HepG2 (cell line): ENCODE data around the gene NBEA. TPM values are rescaled to one million over a fixed set of nuclear protein-coding genes. Genes with fewer than 3 reads are reported as not detected.

Experiments
- ATAC-seq: fragments of 200-7000 bp; cut with Tn5 transposase; 3 replicates; pipeline ENCODE4 v1.9.1; 2020; ENCODE audit warnings: mild to moderate bottlenecking, moderate library complexity
- BruUV-seq: library from RNA; stranded (reverse); fragments of 400-500 nt; replicated peaks from 2 replicates; lab custom pipeline; 2021; lab: Mats Ljungman, UMichigan
- CTCF ChIA-PET: fragments of 300-600 bp; formaldehyde crosslinking; extraction: SDS; loops from one replicate; lab custom pipeline; 2021; ENCODE audit warnings: low total read pairs, inconsistent platforms, low intra/inter-chr PET ratio; lab: Yijun Ruan, JAX
- POLR2A ChIA-PET: fragments of 350-600 bp; sonication (Branson Sonifier 250); formaldehyde crosslinking; loops from one replicate; lab custom pipeline; 2020; ENCODE audit warnings: antibody characterized with exemption, inconsistent platforms; lab: Yijun Ruan, JAX
- DNase-seq: peaks from one replicate; pipeline ENCODE4 v3.0.0-alpha.2; 2015; ENCODE audit warnings: low spot score
- FAIRE-seq: peaks from 3 replicates; lab custom pipeline; 2011; peaks lifted over from hg19 to GRCh38; lab: Jason Lieb, UNC
- H2AFZ ChIP-seq: one replicate; pipeline ENCODE4 v1.6.1; 2011; ENCODE audit warnings: low read length, inconsistent platforms
- H3K27ac ChIP-seq: fragments of 300-600 bp; 3 replicates; pipeline ENCODE4 v1.8.0; 2011; ENCODE audit warnings: mixed run types, mild to moderate bottlenecking, mixed read lengths, low read length, inconsistent platforms; ENCODE audit not compliant: insufficient read depth; ENCODE audit errors: extremely low read length
- H3K27me3 ChIP-seq, 2 experiments: fragments of 200-600 bp in 1 of 2; 2 replicates in 1 of 2; 3 replicates in 1 of 2; pipeline versions ENCODE4 v1.6.0 to v1.8.0; 2011; ENCODE audit warnings: low read length in 2 of 2, mild to moderate bottlenecking in 2 of 2, moderate library complexity in 2 of 2, inconsistent platforms in 1 of 2; ENCODE audit not compliant: insufficient read depth in 2 of 2, control insufficient read depth in 1 of 2
- H3K36me3 ChIP-seq, 2 experiments: fragments of 200-600 bp in 1 of 2; replicated peaks in 1 of 2; 2 replicates in 1 of 2; 3 replicates in 1 of 2; pipeline versions ENCODE4 v1.5.1 to v1.8.0; 2011; ENCODE audit warnings: low read length in 2 of 2, inconsistent platforms in 1 of 2; ENCODE audit not compliant: insufficient read depth in 2 of 2, control insufficient read depth in 1 of 2
- H3K4me1 ChIP-seq: 2 replicates; pipeline ENCODE4 v1.5.1; 2012; ENCODE audit warnings: low read length, inconsistent platforms; ENCODE audit not compliant: insufficient read depth
- H3K4me2 ChIP-seq: 2 replicates; pipeline ENCODE4 v1.6.0; 2011; ENCODE audit warnings: low read depth, low read length, inconsistent platforms
- H3K4me3 ChIP-seq, 3 experiments: fragments of 200-600 bp in 1 of 3; sonication (generic), shearing (Covaris generic) in 1 of 3; replicated peaks in 1 of 3; 2 replicates each; pipeline ENCODE4 v1.5.1; 2011 to 2016; ENCODE audit warnings: low read length in 3 of 3, inconsistent platforms in 2 of 3, low read depth in 2 of 3, mild to moderate bottlenecking in 2 of 3, control low read depth in 1 of 3, mixed read lengths in 1 of 3; ENCODE audit not compliant: insufficient read depth in 1 of 3
- H3K79me2 ChIP-seq: one replicate; pipeline ENCODE4 v1.6.1; 2011; ENCODE audit warnings: low read length, inconsistent platforms; ENCODE audit not compliant: insufficient read depth
- H3K9ac ChIP-seq: 2 replicates; pipeline ENCODE4 v1.6.0; 2011; ENCODE audit warnings: mild to moderate bottlenecking, low read depth, low read length, inconsistent platforms; ENCODE audit not compliant: insufficient read depth
- H3K9me3 ChIP-seq: 2 replicates; pipeline ENCODE4 v1.5.1; 2012; ENCODE audit warnings: mild to moderate bottlenecking, low read length
- H4K20me1 ChIP-seq: 2 replicates; pipeline ENCODE4 v1.6.0; 2011; ENCODE audit warnings: inconsistent platforms, mild to moderate bottlenecking, low read length, moderate library complexity; ENCODE audit not compliant: insufficient read depth
- AHDC1 ChIP-seq: sonication (generic); formaldehyde crosslinking; IDR thresholded peaks from 2 replicates; pipeline ENCODE4 v1.5.1; 2020; ENCODE audit warnings: mild to moderate bottlenecking, missing genetic modification reagents, borderline replicate concordance
- HNF1A ChIP-seq, 2 experiments: sonication (generic) in 1 of 2; formaldehyde crosslinking in 1 of 2; IDR thresholded peaks; 2 replicates each; pipeline versions ENCODE4 v1.4.0 to v1.6.1; 2016 to 2020; ENCODE audit warnings: borderline replicate concordance in 1 of 2, low read depth in 1 of 2, mild to moderate bottlenecking in 1 of 2, missing genetic modification reagents in 1 of 2
- NPAS2 ChIP-seq: sonication (generic); formaldehyde crosslinking; IDR thresholded peaks from 2 replicates; pipeline ENCODE4 v1.8.0; 2022; ENCODE audit warnings: mild to moderate bottlenecking, missing genetic modification reagents, borderline replicate concordance
- POGZ ChIP-seq: sonication (generic); formaldehyde crosslinking; IDR thresholded peaks from 2 replicates; pipeline ENCODE4 v1.4.0; 2020; ENCODE audit warnings: mild to moderate bottlenecking, missing genetic modification reagents
- SALL2 ChIP-seq: sonication (generic); formaldehyde crosslinking; IDR thresholded peaks from 2 replicates; pipeline ENCODE4 v1.8.1; 2023; ENCODE audit warnings: mild to moderate bottlenecking, missing genetic modification reagents, inconsistent platforms
- SP2 ChIP-seq: sonication (generic); formaldehyde crosslinking; IDR thresholded peaks from 2 replicates; pipeline ENCODE4 v1.5.1; 2020; ENCODE audit warnings: mild to moderate bottlenecking, missing genetic modification reagents
- TBX3 ChIP-seq: fragments of 450-650 bp; IDR thresholded peaks from 2 replicates; pipeline ENCODE4 v1.6.1; 2017; ENCODE audit warnings: antibody characterized with exemption, mild to moderate bottlenecking, inconsistent platforms, borderline replicate concordance
- ZFP41 ChIP-seq: sonication (generic); formaldehyde crosslinking; IDR thresholded peaks from 2 replicates; pipeline ENCODE4 v1.4.0; 2020; ENCODE audit warnings: mild to moderate bottlenecking, missing genetic modification reagents, borderline replicate concordance
- ZFY ChIP-seq: sonication (generic); formaldehyde crosslinking; IDR thresholded peaks from 2 replicates; pipeline ENCODE4 v1.4.0; 2020; ENCODE audit warnings: missing genetic modification reagents
- ZNF256 ChIP-seq: sonication (generic); formaldehyde crosslinking; conservative IDR thresholded peaks from 2 replicates; pipeline ENCODE4 v1.4.0; 2020; ENCODE audit warnings: missing genetic modification reagents
- ZNF296 ChIP-seq: sonication (generic); formaldehyde crosslinking; conservative IDR thresholded peaks from 2 replicates; pipeline ENCODE4 v1.5.0; 2020; ENCODE audit warnings: mild to moderate bottlenecking, missing genetic modification reagents
- ZNF598 ChIP-seq: sonication (generic); formaldehyde crosslinking; IDR thresholded peaks from 2 replicates; pipeline ENCODE4 v1.5.1; 2020; ENCODE audit warnings: mild to moderate bottlenecking, missing genetic modification reagents, borderline replicate concordance
- WGBS: methylation state at CpG from one replicate; pipeline ENCODE4 v1.1.6; 2017; ENCODE audit warnings: low lambda C conversion rate; 5-methylcytosine and 5-hydroxymethylcytosine counted together
- in situ Hi-C: cut with HindIII; loops from 2 replicates; pipeline ENCODE4 v1.10.0; 2017; ENCODE audit warnings: low pct_unique_long_range_greater_than_20kb; ENCODE audit not compliant: extremely low pct_ligation_motif_present
- intact Hi-C: fragments of 100-400 bp; cut with micrococcal nuclease; formaldehyde crosslinking; loops from one replicate; pipeline ENCODE4 v1.10.0; 2022; ENCODE audit not compliant: unreplicated experiment
- polyA plus RNA-seq, 8 experiments: library from polyadenylated mRNA; depleted of rRNA in 3 of 8; stranded (reverse) in 7 of 8; unstranded in 1 of 8; fragments of >200 nt; fragmentation: Illumina TruSeq in 4 of 8; extraction: Trizol in 4 of 8; gene quantifications; 2 replicates each; pipeline versions ENCODE4 v1.2.1 to v1.2.3, GENCODE V29; 2011 to 2016; ENCODE audit warnings: low read depth in 4 of 8, missing spikeins in 1 of 8, mixed read lengths in 1 of 8; ENCODE audit not compliant: insufficient read depth in 1 of 8
- total RNA-seq, 5 experiments: library from RNA; depleted of rRNA; stranded (reverse); fragments of >200 nt; fragmentation: Illumina TruSeq; extraction: Trizol; gene quantifications; 2 replicates each; pipeline ENCODE4 v1.2.3, GENCODE V29; 2016; ENCODE audit warnings: low read depth in 1 of 5

NBEA gene
- total and polyA plus RNA-seq, 2 of the 13 experiments (the other 11 are each of a cell fraction or from before 2014, with no cell fraction given) = 2.7 to 2.8 TPM

- no peak for TF ChIP-seq AHDC1 (CRISPR knock-in tag)
- TF ChIP-seq NPAS2 (CRISPR knock-in tag) = no peak
Measured at GRCh38 chr13:35478271-35479037, 536.4 kb downstream of the NBEA start (continued).

- Histone ChIP-seq H3K9ac (no peak overlapping the region), H3K4me3 (no peak overlapping the region), H3K27ac (no peak overlapping the region), H3K79me2 (no peaks in the 10 kb centered on the region), H3K27me3 (no peaks in the 10 kb centered on the region; a peak in 1 of 5 replicates), H3K4me2 (no peak overlapping the region), H2AFZ (no peak overlapping the region), H4K20me1 (no peaks in the 10 kb centered on the region), H3K36me3 (no peaks in the 10 kb centered on the region), H3K9me3 (no peaks in the 10 kb centered on the region), H3K4me1 (no peaks in the 10 kb centered on the region)
- DNase-seq (no peak), FAIRE-seq (no peak), ATAC-seq (no peak)
- no TSS peak for BruUV-seq
- ChIA-PET CTCF (no interaction called here), POLR2A (no interaction called here)
- intact Hi-C loops (no loop called here), in situ Hi-C loops (no loop called here)
- WGBS = 76% methylated on average over 14 of the region's 14 CpGs
- TF ChIP-seq POGZ (CRISPR knock-in tag) (no peak), ZNF296 (CRISPR knock-in tag) (no peak), SP2 (CRISPR knock-in tag) (no peak), ZNF598 (no peak), HNF1A (IDR thresholded peaks at IDR 0.05; ENCODE audit: low read depth) (no peak), HNF1A (CRISPR knock-in tag; IDR thresholded peaks at IDR 0.05; ENCODE audit: borderline replicate concordance) (no peak), ZFY (CRISPR knock-in tag) (no peak), ZFP41 (CRISPR knock-in tag) (no peak), ZNF256 (no peak), TBX3 (no peak), SALL2 (CRISPR knock-in tag) (no peak)
Measured at GRCh38 chr13:35479038-35479492, 537.0 kb downstream of the NBEA start.
